ENCODE data around the gene MEIOB. TPM values are rescaled to one million over a fixed set of nuclear protein-coding genes. Genes with fewer than 3 reads are reported as not detected.

Gene MEIOB
- polyA plus RNA-seq, 1 donor (not counting 4 experiments of a cell fraction or from before 2014, with no cell fraction given), result not detected

- H4K20me1 ChIP-seq (ENCODE audit: control insufficient read depth, extremely low read depth, insufficient read depth, low read length), result peaks cover 3% of the 10 kb centered on the region
- no peak overlapping the region for H3K27ac ChIP-seq (ENCODE audit: control insufficient read depth, insufficient read depth, low read length)
- dilution Hi-C loops (cut with MboI; ENCODE audit: extremely low pct_ligation_motif_present, low sequenced_read_pairs), result no loop called here
- peaks cover 0 to 11% of the 10 kb centered on the region in 2 experiments for H3K36me3 ChIP-seq (ENCODE audit: control insufficient read depth in 2 of 2, extremely low read depth in 1 of 2, insufficient read depth in 2 of 2, low read length in 2 of 2)
- H3K9ac ChIP-seq (ENCODE audit: control insufficient read depth, extremely low read depth, insufficient read depth, low read length), result no peak overlapping the region
- H3K27me3 ChIP-seq (ENCODE audit: control insufficient read depth, extremely low read depth, insufficient read depth, low read length), result no peaks in the 10 kb centered on the region
- peaks cover 30% of the 10 kb centered on the region for H3K79me2 ChIP-seq (ENCODE audit: control insufficient read depth, insufficient read depth, low read length)
- no peak for FAIRE-seq
- no peak for DNase-seq (ENCODE audit: low read depth, low spot score)
- no peak overlapping the region for H2AFZ ChIP-seq (ENCODE audit: control insufficient read depth, low read length)
- no peak overlapping the region for H3K4me3 ChIP-seq (ENCODE audit: control insufficient read depth in 2 of 3, extremely low read depth in 1 of 3, insufficient read depth in 2 of 3, low read depth in 1 of 3, low read length in 3 of 3)
- peaks cover 15% of the 10 kb centered on the region for H3K4me1 ChIP-seq (ENCODE audit: control insufficient read depth, extremely low read depth, insufficient read depth, low read length)
- no peak for TF ChIP-seq CTCF (optimal IDR thresholded peaks at IDR 0.05 in 1 of 3, IDR thresholded peaks at IDR 0.05 in 1 of 3, conservative IDR thresholded peaks at IDR 0.05 in 1 of 3; ENCODE audit: extremely low read depth in 1 of 3, insufficient read depth in 2 of 3, low read length in 3 of 3)
- no peak for TF ChIP-seq EZH2 (IDR thresholded peaks at IDR 0.05; ENCODE audit: low read length)
- H3K9me3 ChIP-seq (ENCODE audit: control insufficient read depth, low read depth, low read length), result no peaks in the 10 kb centered on the region
- no peaks in the 10 kb centered on the region for H3K9me1 ChIP-seq (ENCODE audit: control insufficient read depth, extremely low read depth, insufficient read depth, low read length)
- H3K4me2 ChIP-seq (ENCODE audit: control insufficient read depth, extremely low read depth, insufficient read depth, low read depth, low read length), result no peak overlapping the region
These were observed 82.3 kb downstream of the MEIOB start for GRCh38 chr16:1789643-1790045.

- Histone ChIP-seq H3K4me2 (ENCODE audit: control insufficient read depth, extremely low read depth, insufficient read depth, low read depth, low read length) (peak overlapping the region; percentile 22), H3K9ac (ENCODE audit: control insufficient read depth, extremely low read depth, insufficient read depth, low read length) (no peak overlapping the region), H3K4me3 (ENCODE audit: control insufficient read depth in 2 of 3, extremely low read depth in 1 of 3, insufficient read depth in 2 of 3, low read depth in 1 of 3, low read length in 3 of 3) (no peak overlapping the region), H4K20me1 (ENCODE audit: control insufficient read depth, extremely low read depth, insufficient read depth, low read length) (peaks cover 3% of the 10 kb centered on the region), H3K4me1 (ENCODE audit: control insufficient read depth, extremely low read depth, insufficient read depth, low read length) (peaks cover 22% of the 10 kb centered on the region), H3K9me3 (ENCODE audit: control insufficient read depth, low read depth, low read length) (no peaks in the 10 kb centered on the region), H3K9me1 (ENCODE audit: control insufficient read depth, extremely low read depth, insufficient read depth, low read length) (no peaks in the 10 kb centered on the region), H3K36me3 (ENCODE audit: control insufficient read depth in 2 of 2, extremely low read depth in 1 of 2, insufficient read depth in 2 of 2, low read length in 2 of 2) (peaks cover 0 to 11% of the 10 kb centered on the region in 2 experiments), H2AFZ (ENCODE audit: control insufficient read depth, low read length) (no peak overlapping the region), H3K27ac (ENCODE audit: control insufficient read depth, insufficient read depth, low read length) (no peak overlapping the region), H3K79me2 (ENCODE audit: control insufficient read depth, insufficient read depth, low read length) (peaks cover 35% of the 10 kb centered on the region), H3K27me3 (ENCODE audit: control insufficient read depth, extremely low read depth, insufficient read depth, low read length) (no peaks in the 10 kb centered on the region)
- no peak for FAIRE-seq
- DNase-seq (ENCODE audit: low read depth, low spot score), result no peak
- dilution Hi-C loops (cut with MboI; ENCODE audit: extremely low pct_ligation_motif_present, low sequenced_read_pairs), result no loop called here
- TF ChIP-seq EZH2 (IDR thresholded peaks at IDR 0.05; ENCODE audit: low read length), result no peak
- TF ChIP-seq CTCF (optimal IDR thresholded peaks at IDR 0.05 in 1 of 3, IDR thresholded peaks at IDR 0.05 in 1 of 3, conservative IDR thresholded peaks at IDR 0.05 in 1 of 3; ENCODE audit: extremely low read depth in 1 of 3, insufficient read depth in 2 of 3, low read length in 3 of 3), result no peak
These were observed 83.3 kb downstream of the MEIOB start for GRCh38 chr16:1788708-1789100.

Data from keratinocyte (primary cell).